ENCODE measurements around the gene TNNT3.
"Not testable (repeated sequence)": the region's sequence is repeated elsewhere in the genome, so short reads cannot be mapped to it uniquely, and the experiment has no call there.

Gene TNNT3

DNA sequence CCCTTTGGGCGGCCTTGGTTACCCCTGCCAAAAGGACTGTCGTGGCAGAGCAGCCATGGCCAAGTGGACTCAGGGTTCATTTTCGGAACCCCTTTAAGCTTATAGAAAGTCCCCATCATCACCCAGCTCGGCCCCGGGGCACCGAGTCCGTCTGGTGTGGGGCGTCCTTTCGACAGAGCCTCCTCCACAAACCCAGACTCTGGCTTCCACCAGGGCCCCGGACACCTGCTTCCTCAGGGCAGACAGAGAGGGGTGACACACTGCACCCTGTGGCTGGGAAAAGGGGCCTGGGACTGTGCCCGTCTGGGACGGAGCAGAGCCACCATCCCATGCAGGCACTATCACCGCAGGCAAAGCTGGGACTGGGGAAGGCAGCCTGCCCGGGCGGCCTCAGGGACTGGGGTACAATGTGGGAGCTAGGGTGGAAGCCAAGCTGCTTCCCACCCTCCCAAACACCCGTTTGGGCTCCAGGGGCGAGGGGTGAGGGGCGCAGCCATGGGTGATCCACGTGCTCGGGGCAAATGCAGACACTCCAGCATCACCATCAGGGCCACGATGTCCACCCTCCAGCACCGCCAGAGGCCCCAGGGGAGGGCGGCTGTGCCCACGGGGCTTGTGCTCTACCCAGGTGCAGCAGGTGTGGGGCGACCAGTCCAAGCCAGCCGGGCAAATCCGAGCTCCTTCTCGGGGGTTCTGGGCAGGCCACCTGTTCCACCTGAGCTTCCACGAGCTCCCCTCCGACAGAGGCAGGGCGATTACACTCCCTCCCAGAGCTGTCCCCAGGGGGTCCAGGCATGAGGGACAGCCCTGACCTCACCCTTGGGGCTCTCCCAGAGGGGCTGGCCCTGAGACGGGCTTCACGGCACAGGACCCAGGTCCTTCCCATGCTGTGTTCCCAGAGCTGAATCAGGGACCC is 15.9 kb downstream of the TNNT3 start:
- no peak for DNase-seq (ENCODE audit: low spot score)

DNA sequence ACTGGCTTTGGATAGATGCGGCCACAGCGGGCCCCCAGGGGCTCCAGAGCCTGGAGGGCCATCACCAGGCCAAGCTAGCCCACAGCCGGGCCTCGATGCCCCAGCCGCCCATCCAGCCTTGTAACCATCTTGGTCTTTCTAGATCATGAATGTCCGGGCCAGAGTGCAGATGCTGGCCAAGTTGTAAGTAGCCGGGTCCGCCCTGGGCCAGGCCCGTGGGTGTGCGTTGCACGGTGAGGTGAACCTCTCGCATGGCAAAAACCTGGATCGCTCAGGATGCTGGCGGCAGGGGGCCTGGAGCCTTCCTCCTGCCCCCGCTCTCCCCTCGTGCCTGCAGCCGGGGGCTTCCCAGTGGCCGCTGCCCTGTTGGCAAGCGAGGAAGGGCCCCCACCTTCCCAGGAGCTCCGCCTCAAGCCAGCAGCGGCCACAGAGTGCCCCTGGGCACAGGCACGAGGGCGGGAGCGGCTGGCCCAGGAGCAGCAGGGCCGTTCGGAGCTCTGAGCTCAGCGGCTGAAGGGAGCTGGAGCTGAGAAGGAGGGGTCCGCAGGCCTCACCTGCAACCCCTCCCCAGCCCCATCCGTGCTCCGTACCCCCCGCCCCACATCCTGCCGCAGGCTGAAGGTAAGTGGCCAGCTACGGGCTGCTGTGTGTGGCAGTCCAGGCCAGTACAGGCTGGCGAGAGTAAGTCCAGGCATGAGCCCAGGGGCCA is 16.7 kb downstream of the TNNT3 start:
- DNase-seq (ENCODE audit: low spot score): no peak

DNA sequence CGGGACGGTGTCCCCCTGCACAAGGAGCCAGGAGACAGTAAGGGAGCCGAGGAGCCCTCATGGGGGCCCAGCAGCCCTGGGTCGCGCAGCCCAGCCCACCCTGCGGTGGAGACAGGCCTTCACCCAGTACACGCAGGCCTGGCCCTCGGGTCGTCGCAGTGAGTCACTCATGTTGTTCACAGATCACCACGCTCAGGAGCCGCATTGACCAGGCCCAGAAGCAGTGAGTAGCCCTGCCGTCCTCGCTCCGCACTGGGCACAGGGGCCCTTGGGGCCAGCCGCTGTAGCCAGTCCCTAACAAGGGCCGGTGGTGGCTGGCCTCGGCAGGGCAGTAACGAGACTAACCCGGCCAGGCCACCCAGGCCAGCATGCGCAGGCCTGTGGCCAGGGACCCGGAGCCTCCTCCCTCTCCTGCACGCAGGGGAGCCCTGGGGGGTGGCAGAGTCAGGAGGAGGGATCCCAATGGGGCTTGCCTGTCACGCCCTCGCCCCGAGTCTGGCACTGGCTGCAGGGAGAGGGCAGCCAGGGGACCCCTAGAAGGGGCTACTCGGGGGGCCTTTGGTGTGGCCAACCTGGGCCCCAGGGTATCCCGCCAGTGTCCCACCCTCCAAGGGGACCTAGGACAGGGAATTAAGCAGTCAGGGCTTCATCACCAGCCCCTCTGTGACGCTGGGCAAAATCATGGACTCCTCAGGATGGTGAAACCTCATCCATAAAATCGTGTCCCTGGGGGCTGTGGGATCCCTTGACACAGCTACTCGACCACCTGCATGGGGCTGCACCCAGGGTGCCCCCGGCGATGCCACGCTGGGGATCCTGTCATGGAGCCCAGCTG is 17.5 kb downstream of the TNNT3 start:
- DNase-seq (ENCODE audit: low spot score): no peak

DNA sequence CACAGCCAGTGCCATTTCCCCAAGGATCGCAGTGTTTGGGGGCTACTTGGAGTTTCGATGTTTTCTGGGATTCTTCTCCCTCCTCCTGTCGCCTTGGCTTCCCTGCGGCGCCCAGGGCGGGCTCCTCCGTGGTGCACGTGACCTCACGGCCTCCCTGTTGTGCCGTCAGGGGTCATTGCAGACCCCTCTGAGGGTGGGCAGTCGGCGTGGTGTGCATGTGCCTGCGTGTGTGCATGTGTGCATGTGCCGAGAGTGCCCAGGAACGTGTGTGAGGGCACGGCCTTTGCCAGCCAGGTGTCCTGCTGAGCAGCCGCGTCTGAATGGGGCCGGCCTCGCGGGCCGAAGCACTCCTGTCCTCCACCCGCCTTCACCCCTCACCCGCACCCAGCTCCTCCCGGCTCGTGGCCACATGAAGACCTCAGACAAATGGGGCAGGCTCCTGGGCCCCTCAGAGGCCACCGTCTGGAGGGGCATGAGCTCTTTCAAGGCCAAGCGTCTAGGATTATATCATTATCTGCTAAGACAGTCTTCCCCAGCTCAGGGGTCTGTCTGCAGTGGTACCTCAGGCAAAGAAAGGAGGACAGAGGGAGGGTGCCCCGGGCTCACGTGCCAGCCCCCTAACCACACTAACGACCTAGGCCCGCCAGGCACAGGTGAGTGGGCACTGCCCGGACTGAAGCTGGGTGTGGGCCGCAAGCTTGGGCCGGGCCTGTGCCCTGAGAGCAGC is 18.3 kb downstream of the TNNT3 start:
- no peak for DNase-seq (ENCODE audit: low spot score)

DNA sequence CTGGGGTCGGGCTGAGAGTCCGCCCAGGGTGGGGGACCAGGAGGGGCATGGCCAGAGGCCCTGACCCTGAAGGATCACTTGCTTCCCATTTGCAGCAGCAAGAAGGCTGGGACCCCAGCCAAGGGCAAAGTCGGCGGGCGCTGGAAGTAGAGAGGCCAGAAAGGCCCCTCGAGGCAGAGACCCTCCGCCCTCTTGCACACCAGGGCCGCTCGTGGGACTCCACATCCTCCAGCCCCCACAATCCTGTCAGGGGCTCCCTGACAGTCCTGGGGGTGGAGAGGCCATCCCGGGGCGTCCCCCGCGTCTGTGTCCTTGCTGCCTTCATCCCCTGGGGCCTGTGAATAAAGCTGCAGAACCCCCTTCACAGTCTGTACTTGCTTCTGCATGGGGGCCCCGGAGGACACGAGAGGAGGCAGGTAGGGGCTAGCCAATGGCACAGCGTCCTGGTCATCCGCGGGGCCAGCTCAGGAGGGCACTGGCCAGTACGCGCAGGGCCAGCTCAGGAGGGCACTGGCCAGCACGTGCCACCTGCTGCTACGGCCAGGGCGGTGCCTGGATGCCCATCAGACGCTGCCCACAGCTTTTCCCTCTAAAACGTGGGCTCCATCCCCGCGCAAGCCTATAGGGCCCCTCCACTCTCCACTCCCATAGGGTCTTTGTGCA is 19.0 kb downstream of the TNNT3 start:
- no peak for DNase-seq (ENCODE audit: low spot score)

DNA sequence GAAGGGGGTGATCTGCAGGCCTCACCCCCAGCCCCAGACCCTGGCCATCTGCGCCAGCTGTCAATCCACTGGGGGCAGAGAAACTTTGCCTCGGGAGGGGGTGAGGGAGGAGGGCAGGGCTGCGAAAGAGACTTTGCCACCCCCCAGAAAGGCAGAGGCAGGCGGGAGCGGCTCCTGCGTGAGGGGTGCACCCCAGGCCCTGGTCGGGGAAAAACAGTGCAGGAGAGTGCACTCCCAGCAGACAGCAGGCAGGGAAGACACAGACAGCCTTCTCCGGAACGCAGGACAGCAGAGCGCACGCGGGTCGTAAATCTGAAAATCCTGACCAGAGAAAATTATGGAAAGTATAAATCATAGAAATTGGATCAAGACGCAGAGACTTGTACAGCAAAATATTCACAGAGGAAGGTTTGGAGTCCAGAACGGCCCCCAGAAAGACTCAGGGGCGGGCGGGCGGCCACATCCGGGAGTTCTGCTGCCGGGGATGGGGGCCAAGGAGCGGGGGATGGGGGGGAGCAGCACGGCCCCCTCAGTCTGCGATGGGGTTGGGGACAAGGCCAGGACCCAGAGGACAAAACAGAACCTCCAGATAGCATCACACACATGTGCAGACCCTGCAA is 19.6 kb downstream of the TNNT3 start:
- no peak for DNase-seq (ENCODE audit: low spot score)

DNA sequence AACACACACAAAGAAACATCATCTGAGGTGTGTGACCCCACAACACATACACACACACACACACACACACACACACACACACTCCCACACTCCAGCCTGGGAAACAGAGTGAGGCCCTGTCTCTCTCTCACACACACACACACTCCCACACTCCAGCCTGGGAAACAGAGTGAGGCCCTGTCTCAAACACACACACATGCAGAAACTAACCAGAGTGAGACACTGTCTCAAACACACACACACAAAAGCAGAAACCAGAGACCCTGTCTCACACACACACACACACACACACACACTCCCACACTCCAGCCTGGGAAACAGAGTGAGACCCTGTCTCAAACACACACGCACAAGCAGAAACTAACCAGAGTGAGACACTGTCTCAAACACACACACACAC is 20.3 kb downstream of the TNNT3 start:
- DNase-seq (ENCODE audit: low spot score): not testable (repeated sequence)

DNA sequence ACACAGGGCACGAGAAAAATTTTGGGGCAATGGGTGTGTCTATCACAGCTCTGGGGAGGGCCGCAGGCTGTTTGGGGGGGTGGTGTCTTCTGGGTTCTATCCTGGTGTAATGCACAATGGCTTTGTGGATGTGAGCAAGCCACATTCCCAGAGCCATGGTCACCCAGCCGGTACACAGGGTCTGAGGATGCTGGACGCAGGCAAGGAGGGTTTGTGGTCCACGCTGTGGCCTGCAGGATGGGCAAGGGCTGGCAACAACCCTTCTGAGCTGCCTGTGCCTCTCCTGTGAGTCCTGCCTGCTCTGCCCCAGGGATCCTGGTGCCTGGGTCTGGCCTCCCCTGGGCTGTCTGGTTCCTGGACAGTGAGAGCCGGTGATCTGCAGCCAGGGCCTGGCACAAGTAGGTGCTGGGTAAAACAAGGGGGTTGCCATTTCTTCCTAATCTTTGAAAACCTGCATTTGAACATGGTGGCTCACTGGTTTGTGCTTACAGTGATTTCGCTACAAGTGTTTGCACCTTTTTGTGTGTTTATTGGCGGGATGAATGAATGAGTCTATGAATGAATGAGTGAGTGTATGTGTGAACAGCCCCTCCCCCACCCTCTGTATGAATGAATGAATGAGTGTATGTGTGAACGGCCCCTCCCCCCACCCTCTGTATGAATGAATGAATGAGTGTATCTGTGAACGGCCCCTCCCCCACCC is 23.2 kb downstream of the TNNT3 start:
- DNase-seq (ENCODE audit: low spot score): no peak

DNA sequence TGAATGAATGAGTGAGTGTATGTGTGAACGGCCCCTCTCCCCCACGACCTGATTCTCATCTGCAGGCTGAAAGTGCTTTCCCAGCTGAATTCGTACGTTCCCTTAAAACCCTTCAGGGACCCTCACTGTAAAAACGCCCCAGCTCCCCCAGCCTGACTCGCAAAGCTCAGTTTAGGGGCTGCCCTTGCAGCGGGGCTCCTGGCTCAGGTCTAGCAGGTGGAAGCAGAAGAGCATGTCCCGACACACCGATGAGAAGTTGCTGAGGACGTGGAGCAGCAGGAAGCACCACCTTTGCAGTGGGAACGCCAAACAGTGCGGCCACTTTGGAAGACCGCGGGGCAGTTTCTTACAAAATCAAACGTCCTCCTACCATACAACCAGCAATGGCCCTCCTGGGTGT is 24.1 kb downstream of the TNNT3 start:
- DNase-seq (ENCODE audit: low spot score): no peak

DNA sequence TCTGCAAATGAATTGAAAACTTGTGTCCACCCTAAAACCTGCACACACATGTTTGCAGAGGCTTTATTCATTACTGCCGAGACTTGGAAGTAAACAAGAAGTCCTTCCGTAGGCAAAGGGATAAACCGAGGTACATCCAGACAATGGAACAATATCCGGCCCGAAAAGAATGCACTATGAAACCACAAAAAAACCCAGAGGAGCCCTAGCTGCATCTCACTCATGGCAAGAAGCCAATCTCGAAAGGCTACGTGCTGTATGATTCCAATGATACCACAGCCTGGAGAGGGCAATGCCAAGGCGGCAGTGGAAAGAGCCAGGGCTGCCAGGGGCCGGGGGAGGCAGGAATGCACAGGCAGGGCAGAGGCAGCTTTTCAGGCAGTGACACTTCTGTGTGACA is 24.5 kb downstream of the TNNT3 start:
- DNase-seq (ENCODE audit: low spot score): no peak

DNA sequence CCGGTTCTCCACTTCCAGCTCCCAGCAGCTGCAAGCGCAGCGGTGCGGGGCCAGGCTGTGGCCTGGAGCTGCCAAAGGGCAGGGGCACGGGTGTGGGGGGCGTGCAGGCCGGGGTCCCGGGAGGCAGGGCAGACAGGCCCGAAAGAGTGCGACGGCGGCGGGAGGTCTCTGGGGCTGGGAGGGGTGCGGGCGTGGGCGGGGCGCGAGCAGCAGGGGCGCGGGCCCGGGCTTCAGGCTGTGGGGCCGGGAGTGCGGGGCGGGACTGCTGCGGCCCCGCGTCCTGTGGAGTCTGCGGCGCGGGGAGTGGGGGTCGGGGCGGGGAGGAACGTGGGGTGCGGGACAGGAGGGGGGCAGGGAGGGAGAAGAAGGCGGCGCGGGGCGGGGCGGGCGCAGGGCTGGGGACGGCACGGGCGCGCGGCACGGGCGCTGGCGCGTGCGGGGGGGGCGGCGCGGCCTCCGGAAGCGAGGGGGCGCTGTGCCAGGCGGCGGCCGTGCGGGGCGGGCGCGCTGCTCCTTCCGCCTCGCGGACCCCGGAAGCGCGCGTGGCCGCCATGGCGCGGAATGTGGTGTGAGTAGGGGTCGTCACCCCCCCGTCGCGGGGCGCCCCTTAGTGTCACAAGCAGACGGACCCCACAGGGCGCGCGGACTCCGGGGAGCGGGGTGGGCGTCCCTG is 27.4 kb downstream of the TNNT3 start, which contains the start of gene MRPL23:
MRPL23 (plus strand) TSS at position 521 of the 673 bp plus-strand sequence; CDS start at position 552, 31 bp downstream.
- no peak for DNase-seq (ENCODE audit: low spot score)

DNA sequence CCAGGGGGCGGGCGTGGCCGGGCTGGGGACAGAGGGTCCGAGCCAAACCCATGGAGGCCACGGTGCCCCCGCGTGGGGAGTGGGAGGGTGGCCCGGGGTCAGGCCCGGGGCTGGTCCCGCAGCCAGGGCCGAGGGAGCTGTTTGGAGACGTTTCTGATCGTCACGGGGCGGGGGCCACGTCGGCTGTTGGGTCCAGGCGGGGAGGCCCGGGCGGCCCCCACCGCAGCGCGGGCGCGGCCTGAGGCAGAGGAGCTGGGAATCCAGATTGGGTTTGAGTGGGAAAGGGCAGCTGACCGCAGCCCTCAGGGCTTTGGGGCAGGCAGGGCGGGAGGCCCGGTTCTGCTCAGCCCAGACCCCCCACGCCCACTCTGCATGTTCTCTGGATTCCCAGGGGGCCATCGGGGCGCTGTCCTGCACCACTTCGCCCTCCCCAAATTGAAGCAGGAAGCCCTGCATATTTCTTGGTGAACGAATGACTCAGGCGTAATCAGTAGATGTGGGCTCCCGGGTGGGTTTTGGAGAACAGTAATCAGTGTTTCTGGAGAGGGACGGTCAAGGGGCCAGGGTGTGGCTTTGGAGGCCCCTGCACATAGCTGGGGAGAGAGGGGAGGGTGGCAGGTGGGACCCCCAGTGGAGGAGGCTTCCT is 28.2 kb downstream of the TNNT3 start:
- DNase-seq (ENCODE audit: low spot score): no peak

DNA sequence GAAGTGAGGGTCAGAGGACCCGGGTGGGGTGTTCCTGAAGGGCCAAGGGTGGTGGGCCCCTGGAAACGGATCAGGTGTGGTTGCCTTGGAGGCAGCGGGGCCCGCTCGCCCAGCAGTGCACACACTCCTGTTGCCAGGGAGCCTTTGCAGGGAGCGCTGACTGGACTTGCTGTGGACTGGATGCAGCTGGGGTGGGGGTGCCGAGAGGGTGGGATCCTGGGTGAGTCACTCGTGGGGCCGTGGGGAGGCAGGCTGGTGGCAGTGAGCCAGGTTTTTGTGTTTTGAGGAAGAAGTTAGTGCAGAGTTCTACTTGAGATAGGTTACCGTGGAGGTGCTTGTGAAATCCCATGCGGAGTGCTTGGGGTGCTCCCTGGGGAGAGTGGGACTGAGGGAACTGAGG is 28.9 kb downstream of the TNNT3 start:
- DNase-seq (ENCODE audit: low spot score): no peak

DNA sequence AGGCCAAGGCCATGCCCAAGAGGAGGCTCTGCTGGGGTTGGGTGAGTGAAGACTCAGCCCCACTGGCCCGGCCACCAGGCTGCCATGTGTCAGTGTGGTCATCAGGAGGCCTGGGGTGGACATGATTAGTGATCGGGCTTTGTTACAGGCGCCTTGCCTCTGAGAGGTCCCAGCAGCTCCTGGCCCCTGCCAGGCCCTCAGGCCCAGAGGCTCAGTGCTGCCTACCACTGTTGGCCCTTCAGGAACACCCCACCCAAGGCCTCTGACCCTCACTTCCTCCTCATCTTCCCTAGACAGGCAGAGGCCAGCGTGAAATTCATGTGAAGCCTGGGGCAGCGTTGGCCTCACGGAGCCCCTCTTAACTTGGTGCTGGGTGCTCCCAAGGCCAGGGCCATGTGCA is 29.8 kb downstream of the TNNT3 start:
- no peak for DNase-seq (ENCODE audit: low spot score)

DNA sequence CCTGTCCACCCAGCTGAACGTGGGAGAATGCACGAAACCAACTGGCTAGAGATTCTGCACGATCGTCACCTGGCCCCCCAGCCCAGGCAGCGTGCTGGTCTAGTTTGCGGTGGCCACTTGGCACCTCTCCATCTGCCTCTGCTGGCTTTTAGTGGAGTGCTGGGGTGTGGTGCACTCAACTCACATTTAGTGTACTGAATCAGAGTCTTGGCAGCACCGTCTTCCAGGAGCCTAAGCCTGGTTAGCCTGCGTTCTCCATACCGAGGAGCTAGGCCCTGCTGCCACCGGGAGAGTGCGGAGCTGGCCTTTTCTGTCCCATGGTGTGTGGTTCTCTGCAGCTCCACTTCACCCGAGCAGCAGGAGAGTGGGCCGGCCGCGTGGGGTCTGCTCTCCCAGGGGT is 30.4 kb downstream of the TNNT3 start:
- DNase-seq (ENCODE audit: low spot score): no peak

DNA sequence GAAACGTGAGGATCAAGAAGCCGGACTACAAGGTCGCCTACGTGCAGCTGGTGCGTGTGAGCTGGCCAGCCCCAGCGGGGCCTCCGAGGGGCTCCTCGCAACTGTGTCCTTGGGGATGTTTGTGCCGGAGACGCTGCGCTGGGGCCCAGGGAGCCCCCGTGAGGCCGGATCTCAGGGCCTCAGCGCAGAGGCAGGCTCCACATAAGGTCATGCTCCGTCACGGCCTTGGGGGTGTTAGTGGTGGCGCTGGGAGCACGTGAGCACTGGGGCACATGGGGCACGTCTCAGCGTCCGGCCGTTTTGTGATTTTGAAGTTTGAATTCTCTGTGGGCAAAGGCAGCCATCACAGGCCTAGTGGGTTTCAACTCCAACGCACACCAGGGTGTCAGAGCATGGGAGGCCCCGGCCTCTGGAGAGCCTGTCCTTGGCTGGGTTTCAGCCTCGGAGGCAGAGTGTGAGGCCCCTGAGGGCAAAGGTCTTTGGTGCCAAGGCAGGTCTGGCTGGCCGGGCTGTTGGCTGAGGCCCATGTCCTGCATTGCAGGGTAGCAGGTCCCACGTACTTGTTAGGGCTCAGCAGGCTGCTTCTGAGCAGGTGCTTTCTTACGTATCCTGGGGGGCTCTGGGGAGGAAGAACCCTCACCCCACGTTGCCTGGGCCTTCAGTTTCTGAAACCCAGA is 33.4 kb downstream of the TNNT3 start:
- no peak for DNase-seq (ENCODE audit: low spot score)

DNA sequence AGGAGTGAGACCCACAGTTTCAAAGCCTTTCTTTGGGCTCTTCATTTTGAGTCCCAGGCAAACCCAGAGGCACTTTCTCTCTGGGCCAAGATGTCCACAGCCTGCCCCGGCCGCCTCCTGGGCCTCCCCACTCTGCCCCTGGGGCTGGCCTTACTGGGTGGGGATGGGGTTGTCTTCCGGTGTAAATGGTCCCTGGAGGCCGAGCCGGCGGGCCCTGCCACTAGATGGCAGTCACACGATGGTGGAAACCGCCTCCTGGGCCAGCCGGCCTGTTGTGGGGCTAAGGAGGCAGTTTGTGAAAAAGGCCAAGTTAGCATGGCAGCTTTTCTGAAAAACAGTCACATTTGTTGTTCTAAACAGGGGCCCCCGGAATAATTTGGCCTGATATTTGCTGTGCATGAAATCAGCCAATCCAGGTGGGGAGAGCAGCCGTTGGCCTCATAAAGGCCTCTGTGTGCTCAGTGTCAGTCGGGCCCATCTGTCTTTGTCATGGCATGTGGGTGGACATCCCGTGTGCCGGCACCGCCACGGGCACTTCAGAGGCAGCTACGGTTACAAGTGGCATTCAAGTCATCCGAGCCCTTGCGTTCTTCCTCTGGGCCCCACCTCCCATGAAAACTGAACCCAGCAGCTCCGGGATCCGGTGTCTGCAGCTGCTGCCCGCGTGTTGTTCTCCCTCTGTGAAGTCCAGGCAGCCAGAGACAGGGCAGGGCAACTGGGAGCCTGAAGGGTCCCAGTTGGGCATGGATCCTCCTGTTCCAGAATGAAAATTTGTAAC is 34.2 kb downstream of the TNNT3 start:
- DNase-seq (ENCODE audit: low spot score): no peak

DNA sequence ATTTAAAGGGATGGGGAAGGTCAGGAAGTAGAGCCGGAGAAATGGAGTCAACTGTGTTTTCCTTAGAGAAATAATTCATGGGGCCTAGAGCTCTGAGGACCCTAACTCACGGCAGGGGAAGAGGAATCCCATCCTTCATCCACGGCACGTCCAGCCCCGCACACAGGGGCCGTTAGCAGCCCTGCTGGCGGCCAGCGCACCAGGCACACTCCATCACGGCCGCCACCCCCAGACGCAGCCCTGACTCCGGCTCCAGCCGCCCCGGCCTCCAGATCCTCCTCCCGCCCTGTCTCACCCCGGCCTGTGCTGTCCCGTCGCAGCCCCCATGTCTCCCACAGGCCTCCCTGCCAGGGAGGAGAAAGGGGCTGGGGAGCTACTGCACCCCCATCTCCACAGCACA is 38.9 kb downstream of the TNNT3 start:
- no peak for DNase-seq (ENCODE audit: low spot score)

Measured in CD4-positive, alpha-beta T cell treated with Interleukin-15 for 4 hours (primary cell).